Mammary epithelial cell (primary cell): Measurements from ENCODE around the gene DYNAP.

Experiments
- EZH2 ChIP-seq: IDR thresholded peaks from 2 replicates; pipeline ENCODE4 v1.6.1; 2012; ENCODE audit warnings: low read length, inconsistent platforms, borderline replicate concordance
- TF ChIP-seq, protein P1 (sequence below), 2 donors: IDR thresholded peaks in 1 of 2; conservative IDR thresholded peaks in 1 of 2; 2 replicates each; pipeline ENCODE4 v1.5.1; 2011 to 2012; ENCODE audit warnings: inconsistent platforms in 2 of 2, low read length in 2 of 2, mild to moderate bottlenecking in 2 of 2, control low read depth in 1 of 2, low read depth in 1 of 2; ENCODE audit not compliant: insufficient read depth in 1 of 2; ENCODE audit errors: extremely low read depth in 1 of 2

DNA sequence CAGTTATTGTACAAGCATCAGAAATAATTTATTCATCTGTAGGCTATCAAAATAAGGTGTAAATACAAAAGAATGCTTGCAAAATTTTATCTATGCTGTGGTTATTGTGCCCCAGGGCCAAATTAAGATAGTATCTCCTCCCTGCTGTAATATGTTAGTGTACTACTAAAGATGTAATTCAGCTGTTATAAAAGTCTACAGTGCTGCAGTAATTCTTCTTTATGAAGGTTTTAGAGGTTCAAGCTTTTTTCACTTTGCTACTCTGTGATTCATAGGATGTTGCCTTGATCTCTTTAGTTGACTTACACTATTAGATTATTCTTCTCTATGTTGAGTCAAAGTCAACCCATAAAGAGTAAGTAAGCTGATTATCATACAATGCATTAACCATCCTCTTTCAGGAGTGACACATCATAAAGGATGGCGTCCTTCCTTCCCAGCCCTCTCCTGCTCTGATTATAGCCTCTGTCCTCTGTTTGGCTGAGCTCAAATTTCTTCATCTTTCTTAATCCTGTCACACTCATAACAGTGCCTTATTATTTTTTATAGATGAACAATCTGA, 29.3 kb upstream of the DYNAP start:
- TF ChIP-seq, protein P1, sequence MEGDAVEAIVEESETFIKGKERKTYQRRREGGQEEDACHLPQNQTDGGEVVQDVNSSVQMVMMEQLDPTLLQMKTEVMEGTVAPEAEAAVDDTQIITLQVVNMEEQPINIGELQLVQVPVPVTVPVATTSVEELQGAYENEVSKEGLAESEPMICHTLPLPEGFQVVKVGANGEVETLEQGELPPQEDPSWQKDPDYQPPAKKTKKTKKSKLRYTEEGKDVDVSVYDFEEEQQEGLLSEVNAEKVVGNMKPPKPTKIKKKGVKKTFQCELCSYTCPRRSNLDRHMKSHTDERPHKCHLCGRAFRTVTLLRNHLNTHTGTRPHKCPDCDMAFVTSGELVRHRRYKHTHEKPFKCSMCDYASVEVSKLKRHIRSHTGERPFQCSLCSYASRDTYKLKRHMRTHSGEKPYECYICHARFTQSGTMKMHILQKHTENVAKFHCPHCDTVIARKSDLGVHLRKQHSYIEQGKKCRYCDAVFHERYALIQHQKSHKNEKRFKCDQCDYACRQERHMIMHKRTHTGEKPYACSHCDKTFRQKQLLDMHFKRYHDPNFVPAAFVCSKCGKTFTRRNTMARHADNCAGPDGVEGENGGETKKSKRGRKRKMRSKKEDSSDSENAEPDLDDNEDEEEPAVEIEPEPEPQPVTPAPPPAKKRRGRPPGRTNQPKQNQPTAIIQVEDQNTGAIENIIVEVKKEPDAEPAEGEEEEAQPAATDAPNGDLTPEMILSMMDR (conservative IDR thresholded peaks at IDR 0.05 in 1 of 2, IDR thresholded peaks at IDR 0.05 in 1 of 2; ENCODE audit: extremely low read depth in 1 of 2, insufficient read depth in 1 of 2, low read depth in 1 of 2, low read length in 2 of 2): no peak
- TF ChIP-seq EZH2: no peak
